Activated CD4-positive, alpha-beta T cell treated with anti-CD3 and anti-CD28 coated beads, Interleukin-2, Interleukin-6, amounts not matched to agents 100 ng/mL and 50 ng/mL, durations not matched to agents 16 hours and 8 hours (primary cell): ENCODE measurements around the gene POLE2.
"Not testable (repeated sequence)": the region's sequence is repeated elsewhere in the genome, so short reads cannot be mapped to it uniquely, and the experiment has no call there.

Experiments used
- DNase-seq: peaks from one replicate; pipeline ENCODE4 v3.0.0-alpha.2; 2020

Gene POLE2

GRCh38 chr14:49657500-49657899 lies 30.5 kb downstream of the POLE2 start:
- DNase-seq, result not testable (repeated sequence)

DNA sequence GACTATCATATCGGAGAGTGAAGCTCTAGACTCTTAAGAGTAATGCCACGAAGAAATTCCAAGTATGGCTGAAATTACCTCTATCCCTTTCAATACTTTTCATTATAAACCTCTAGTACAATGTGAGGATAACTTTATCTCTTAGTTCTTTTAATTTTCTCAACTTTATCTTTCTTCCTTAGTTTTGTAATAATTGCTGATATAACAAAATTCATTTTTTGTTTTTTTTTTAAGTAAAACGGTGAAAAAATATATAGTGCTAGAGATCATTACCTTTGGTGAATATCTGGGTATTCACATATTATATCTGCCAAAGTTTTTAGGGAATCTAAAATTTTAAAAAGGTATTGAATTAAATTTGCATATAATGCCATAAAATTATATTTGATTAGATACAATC lies 33.5 kb downstream of the POLE2 start:
- no peak for DNase-seq

GRCh38 chr14:49653508-49653907 lies 34.5 kb downstream of the POLE2 start:
- no peak for DNase-seq

DNA sequence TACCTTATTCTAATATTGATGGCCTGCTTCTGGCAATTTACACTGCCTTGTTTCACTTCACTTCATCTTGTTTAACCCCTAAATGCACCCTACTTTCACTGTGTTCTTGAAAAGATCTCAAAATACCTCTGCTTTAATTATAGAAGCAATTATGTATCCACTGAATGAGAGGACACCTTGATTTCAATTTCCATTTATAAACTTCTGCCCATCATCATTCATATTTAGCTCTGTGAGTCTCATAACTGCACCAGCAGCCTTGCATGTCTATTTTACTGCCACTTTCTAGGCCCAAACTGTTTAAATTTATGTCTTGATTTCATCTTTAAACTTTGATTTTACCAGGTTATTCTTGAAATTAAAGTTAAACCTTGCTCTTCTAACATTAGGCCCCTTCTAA lies 45.9 kb downstream of the POLE2 start:
- DNase-seq, result no peak

- DNase-seq, result no peak
Measured at GRCh38 chr14:49641697-49642129, 46.3 kb downstream of the POLE2 start.

- DNase-seq, result no peak
Measured at GRCh38 chr14:49640540-49641417, 47.2 kb downstream of the POLE2 start.

GRCh38 chr14:49637534-49638078 lies 50.4 kb downstream of the POLE2 start:
- no peak for DNase-seq

- DNase-seq, result no peak
Measured at GRCh38 chr14:49636866-49637265, 51.1 kb downstream of the POLE2 start.

DNA sequence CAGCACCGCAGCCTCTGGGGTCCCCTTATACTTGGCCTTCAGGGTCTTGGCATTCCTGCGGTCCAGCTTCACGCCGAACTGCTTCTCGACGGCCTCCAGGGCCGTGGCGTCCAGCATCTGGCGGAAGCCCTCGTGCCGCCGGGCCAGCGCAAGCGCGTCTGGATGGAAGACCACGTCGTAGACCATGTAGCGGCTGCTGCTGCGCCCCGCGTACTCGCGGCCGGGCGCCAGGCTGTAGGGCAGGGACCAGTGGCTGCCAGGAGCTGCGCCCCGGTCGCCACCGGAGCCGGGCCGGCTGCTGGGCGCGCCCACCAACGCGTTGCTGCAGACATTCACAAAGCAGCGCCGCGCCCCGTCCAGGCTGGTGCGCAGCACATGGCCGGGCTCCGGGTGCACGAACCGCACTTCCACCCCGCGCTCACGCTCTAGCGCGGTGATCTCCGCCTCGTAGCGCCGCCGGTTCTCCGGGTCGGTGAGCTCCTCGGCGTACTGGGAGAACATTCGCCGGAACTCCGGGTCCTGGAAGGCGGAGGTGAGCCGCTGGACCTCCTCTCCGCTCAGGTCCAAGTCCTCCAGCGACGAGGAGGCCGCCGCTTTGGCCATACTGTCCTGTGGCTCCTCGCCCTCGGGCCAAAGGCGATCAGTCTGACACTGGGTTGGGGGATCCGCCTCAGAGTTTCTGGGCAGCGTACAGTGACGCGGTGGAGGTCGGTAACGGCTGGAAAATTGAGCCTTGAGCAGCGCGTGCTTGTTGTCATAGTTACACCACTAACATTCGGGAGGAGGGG lies 53.3 kb downstream of the POLE2 start, which contains the start of gene DNAAF2:
DNAAF2 (minus strand) TSS at position 698 of the 788 bp plus-strand sequence; CDS start at position 603, 95 bp downstream.
- peak; percentile 66 for DNase-seq

- peak; percentile 97 for DNase-seq
Measured at GRCh38 chr14:49633640-49634546, 54.1 kb downstream of the POLE2 start.

DNA sequence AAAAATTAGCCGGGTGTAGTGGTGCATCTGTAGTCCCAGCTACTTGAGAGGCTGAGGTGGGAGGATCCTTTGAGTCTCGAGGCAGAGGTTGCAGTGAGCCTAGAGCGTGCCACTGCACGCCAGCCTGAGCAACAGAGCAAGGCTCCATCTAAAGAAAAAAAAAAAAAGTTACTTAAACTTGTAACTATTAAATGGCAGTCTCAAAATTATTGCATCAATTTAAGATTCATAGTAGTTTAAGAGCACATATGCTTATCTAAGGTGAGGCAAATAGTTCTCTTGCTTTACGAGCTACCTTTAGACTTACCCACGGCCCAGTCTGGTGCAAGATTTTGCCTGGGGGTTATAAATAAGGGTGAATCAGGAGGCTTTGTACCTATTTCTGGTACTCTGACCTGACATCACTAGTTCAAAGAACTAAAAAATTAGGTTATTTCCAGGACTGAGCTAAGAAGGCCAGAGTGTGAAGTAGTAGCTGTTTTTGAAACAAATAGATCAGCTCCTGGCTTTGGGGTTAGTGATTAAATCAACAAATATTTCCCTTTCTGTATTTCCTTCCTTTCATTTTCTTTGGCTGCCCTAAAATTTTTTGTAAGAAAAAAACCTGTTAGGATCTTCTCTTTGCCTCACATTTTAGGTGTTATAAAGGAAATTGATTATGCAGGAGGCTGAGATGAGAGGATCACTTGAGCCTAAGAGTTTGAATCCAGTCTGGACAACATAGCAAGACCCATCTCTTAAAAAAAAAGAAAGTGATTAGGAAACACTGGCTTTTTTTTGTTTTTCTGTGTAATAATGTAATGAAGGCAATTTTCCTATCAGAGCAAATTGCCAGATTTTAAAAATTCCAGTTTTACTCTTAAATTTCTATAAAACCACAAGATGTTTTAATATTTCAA lies 63.8 kb downstream of the POLE2 start:
- peak; percentile 47 for DNase-seq

- DNase-seq, result no peak
Measured at GRCh38 chr14:49623387-49623786, 64.6 kb downstream of the POLE2 start.

GRCh38 chr14:49622022-49622607 lies 65.9 kb downstream of the POLE2 start:
- DNase-seq, result no peak

DNA sequence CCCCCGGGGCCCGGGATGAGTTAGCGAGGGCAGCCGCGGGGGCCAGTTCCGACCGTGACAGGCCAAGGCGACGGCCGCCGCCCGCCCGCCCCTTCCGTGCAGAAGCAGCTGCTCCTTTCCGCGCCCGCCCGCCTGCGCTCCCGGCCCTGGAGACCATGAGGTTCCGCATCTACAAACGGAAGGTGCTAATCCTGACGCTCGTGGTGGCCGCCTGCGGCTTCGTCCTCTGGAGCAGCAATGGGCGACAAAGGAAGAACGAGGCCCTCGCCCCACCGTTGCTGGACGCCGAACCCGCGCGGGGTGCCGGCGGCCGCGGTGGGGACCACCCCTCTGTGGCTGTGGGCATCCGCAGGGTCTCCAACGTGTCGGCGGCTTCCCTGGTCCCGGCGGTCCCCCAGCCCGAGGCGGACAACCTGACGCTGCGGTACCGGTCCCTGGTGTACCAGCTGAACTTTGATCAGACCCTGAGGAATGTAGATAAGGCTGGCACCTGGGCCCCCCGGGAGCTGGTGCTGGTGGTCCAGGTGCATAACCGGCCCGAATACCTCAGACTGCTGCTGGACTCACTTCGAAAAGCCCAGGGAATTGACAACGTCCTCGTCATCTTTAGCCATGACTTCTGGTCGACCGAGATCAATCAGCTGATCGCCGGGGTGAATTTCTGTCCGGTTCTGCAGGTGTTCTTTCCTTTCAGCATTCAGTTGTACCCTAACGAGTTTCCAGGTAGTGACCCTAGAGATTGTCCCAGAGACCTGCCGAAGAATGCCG lies 66.7 kb downstream of the POLE2 start:
- DNase-seq, result peak; percentile 71

DNA sequence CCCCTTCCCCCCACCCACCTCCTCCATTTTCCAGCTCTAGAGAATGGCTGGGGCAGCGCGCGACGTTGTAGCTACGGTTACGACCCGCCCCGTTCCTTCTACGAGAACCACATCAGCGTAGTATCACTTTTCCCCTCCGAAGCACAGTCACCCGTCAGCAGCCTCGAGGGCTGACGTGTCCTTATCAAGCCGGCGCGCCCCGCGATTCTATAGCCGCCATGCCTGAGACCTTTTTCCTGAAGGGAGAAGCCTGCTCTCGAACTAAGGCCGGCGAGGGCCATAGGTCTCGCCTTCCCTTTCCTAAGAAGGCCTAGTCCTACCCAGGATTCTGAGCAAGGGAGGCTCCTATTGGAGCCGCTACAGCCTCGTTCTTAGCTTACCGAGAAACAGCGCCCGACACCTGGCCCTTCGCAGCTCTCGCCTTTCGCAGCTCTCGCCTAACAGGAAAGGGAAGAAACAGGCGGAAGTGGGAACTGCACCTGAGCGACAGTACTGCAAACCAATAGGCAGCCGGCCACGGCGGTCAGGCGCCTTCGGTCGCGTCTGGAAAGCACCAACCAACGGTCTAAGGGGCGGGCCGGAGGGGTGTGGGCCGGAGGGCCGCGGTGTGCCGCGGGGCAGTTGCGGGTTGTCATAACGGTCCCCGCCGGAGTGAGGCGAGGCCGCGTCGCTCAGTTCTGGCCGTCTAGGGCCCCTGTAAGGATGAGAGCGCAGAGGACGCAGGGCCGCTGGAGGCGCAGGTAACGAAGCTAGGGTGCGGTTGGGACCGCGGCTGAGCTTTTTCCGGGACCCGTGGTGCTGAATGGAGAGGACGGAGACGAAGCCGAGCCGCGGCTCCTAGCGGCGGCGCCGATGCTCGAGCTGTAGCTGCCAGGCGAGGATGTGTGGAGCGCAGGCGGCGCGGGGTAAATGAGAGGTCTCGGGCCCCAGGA lies 67.6 kb downstream of the POLE2 start, which contains the start of the genes MGAT2 and RPL36AL:
MGAT2 (plus strand) TSS at position 618 of the 932 bp plus-strand sequence. CDS start 470 bp downstream, outside the sequence.
RPL36AL (minus strand) TSS at position 445 of the 932 bp plus-strand sequence. CDS start 1,522 bp downstream, outside the sequence.
- peak; percentile 99 for DNase-seq

DNA sequence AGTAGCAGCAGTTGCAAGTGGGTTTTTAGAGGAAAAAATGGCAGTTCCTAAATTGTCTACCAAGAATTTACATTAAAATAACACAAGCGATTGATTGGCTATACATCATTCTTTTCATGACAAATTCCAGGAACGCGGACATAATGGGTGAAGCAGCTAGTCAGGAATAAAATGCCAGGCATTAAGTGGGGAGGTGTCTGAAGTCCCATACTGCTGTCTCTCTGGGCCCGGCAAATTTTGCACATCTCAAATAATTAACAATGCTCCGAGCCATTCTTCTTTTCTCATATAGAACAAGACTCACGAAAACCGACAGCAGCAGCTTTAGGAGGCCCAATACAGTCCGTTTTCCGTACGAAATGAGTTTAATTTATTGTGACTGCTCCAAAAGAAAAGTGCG lies 68.3 kb downstream of the POLE2 start:
- DNase-seq, result no peak

DNA sequence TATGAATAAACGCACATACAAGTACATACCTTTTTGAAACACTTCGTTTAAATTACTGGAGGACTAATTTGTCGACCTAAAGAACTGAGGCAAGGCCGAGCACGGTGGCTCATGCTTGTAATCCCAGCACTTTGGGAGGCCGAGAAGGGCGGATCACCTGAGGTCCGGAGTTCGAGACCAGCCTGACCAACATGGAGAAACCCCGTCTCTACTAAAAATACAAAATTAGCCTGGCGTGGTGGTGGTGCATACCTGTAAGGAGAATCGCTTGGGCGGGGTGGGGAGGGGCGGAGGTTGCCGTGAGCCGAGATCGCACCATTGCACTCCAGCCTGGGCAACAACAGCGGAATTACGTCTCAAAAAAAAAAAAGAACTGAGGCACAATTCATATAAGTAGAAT lies 68.7 kb downstream of the POLE2 start:
- peak; percentile 11 for DNase-seq

DNA sequence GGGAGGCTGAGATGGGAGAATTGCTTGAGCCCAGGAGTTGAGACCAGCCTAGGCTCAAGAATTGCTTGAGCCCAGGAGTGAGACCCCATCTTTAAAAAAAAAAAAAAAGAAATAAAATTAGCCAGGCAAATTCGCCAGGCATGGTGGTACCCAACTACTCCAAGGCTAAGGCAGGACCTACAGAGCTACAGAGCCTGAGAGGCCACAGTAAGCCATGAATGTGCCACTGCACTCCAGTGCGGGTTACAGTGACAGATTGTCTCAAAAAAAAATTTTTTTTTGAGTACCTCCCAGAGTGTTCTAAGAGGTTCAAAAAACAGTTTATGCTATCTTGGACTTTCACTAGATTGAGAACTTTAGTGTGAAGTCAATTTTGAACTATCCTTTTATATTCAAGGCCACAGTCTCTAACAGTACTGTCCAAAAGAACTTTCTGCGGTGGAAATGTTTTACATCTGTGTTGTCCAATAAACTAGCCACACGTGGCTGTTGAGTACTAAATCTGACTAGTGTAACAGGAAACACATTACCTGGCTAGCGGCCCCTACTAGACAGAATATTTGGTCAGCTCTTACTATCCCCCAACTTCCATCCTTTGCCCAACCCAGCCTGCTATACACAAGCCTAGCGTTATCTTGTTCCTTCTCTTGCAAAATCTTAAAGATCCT lies 70.0 kb downstream of the POLE2 start:
- no peak for DNase-seq
